ENCODE results near the gene CNKSR2. TPM values are rescaled to one million over a fixed set of nuclear protein-coding genes. Genes with fewer than 3 reads are reported as not detected.

The CNKSR2 gene
- total RNA-seq, 2 experiments from 2014 or later = 14.4 to 14.8 TPM

DNA sequence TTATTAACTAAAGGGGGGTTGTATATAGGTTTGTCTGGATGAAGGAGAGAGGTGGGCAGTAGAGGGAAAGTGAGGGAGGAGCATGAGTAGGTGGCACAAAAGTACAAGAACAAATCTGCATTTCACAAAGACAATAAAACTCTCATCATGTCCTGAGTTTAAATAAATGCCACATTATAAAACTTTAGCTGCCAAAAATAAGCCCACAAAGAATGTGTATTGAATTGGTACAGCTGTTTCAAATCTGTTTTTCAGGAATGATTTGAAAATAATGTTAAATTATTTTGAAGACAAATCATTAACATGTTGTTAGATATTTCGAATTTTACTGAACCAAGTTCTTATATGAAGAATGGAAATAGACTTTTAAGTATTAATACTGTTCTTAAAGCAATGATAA lies 5.8 kb downstream of the CNKSR2 start:
- TF ChIP-seq, protein P1, sequence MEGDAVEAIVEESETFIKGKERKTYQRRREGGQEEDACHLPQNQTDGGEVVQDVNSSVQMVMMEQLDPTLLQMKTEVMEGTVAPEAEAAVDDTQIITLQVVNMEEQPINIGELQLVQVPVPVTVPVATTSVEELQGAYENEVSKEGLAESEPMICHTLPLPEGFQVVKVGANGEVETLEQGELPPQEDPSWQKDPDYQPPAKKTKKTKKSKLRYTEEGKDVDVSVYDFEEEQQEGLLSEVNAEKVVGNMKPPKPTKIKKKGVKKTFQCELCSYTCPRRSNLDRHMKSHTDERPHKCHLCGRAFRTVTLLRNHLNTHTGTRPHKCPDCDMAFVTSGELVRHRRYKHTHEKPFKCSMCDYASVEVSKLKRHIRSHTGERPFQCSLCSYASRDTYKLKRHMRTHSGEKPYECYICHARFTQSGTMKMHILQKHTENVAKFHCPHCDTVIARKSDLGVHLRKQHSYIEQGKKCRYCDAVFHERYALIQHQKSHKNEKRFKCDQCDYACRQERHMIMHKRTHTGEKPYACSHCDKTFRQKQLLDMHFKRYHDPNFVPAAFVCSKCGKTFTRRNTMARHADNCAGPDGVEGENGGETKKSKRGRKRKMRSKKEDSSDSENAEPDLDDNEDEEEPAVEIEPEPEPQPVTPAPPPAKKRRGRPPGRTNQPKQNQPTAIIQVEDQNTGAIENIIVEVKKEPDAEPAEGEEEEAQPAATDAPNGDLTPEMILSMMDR (IDR thresholded peaks at IDR 0.05) = no peak
- no peak for ATAC-seq (ENCODE audit: poor library complexity)
- CTCF ChIA-PET = no interaction called here
- Mint-ChIP-seq H3K4me1 (ENCODE audit: low read depth) (peaks cover 57% of the 10 kb centered on the region), H3K27ac (no peak overlapping the region), H3K9me3 (no peaks in the 10 kb centered on the region), H3K36me3 (ENCODE audit: low read depth) (no peaks in the 10 kb centered on the region), H3K4me3 (no peak overlapping the region), H3K27me3 (no peaks in the 10 kb centered on the region)
- H3K27me3 ChIP-seq (ENCODE audit: control insufficient read depth in 1 of 2, insufficient read depth in 2 of 2, low read length in 2 of 2) = no peaks in the 10 kb centered on the region
- peaks cover 6% of the 10 kb centered on the region for H3K4me1 ChIP-seq (ENCODE audit: insufficient read depth, low read length)
- DNase-seq = no peak
- intact Hi-C loops (cut with DNase I, micrococcal nuclease) = loop anchor here in 1 of 2 experiments (5.0 kb wide), 2 partner anchors 52 to 457 kb away; partner anchors contain the start of gene MBTPS2
- H3K27ac ChIP-seq (ENCODE audit: low read depth in 1 of 2, low read length in 2 of 2) = no peak overlapping the region
- H3K9me3 ChIP-seq (ENCODE audit: control insufficient read depth in 1 of 2, insufficient read depth in 1 of 2, low read length in 2 of 2) = no peaks in the 10 kb centered on the region
- no peak overlapping the region for H3K4me3 ChIP-seq (ENCODE audit: low read length)
- no peaks in the 10 kb centered on the region for H3K36me3 ChIP-seq (ENCODE audit: insufficient read depth, low read length)
- POLR2A ChIA-PET = no interaction called here

DNA sequence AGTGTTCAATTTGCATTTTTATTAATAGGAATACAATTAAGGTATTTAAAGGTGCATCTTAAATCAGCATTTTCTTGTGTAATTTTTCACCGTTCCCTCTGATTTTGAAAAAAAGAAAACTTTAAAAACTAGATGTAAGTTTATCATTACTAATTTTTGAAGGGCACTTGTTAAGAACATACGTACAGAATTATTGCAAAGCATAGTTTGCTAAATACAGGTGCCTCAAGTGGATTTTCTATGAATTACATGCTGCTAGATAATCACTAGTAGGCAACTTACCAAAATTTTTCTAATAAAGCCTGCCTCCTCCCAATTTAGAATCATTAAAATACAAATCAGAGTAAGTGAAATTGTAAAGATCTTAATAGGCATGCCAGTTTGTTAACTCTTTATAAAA lies 8.5 kb downstream of the CNKSR2 start:
- H3K27ac Mint-ChIP-seq = no peak overlapping the region
- ChIA-PET CTCF (no interaction called here), POLR2A (no interaction called here)
- H3K27me3 Mint-ChIP-seq = no peaks in the 10 kb centered on the region
- no peak overlapping the region for H3K4me3 Mint-ChIP-seq
- no peaks in the 10 kb centered on the region for H3K9me3 Mint-ChIP-seq
- ATAC-seq (ENCODE audit: poor library complexity) (peak; percentile 55), DNase-seq (peak in 2 of 14 experiments; percentile 5 to 18)
- Histone ChIP-seq H3K27ac (ENCODE audit: low read depth in 1 of 2, low read length in 2 of 2) (no peak overlapping the region), H3K9me3 (ENCODE audit: control insufficient read depth in 1 of 2, insufficient read depth in 1 of 2, low read length in 2 of 2) (no peaks in the 10 kb centered on the region), H3K4me1 (ENCODE audit: insufficient read depth, low read length) (no peaks in the 10 kb centered on the region), H3K4me3 (ENCODE audit: low read length) (no peak overlapping the region), H3K27me3 (ENCODE audit: control insufficient read depth in 1 of 2, insufficient read depth in 2 of 2, low read length in 2 of 2) (no peaks in the 10 kb centered on the region), H3K36me3 (ENCODE audit: insufficient read depth, low read length) (no peaks in the 10 kb centered on the region)
- H3K36me3 Mint-ChIP-seq (ENCODE audit: low read depth) = no peaks in the 10 kb centered on the region
- intact Hi-C loops (cut with DNase I, micrococcal nuclease) = no loop called here
- TF ChIP-seq, protein P1 (IDR thresholded peaks at IDR 0.05) = peak; percentile 40
- H3K4me1 Mint-ChIP-seq (ENCODE audit: low read depth) = peaks cover 38% of the 10 kb centered on the region

DNA sequence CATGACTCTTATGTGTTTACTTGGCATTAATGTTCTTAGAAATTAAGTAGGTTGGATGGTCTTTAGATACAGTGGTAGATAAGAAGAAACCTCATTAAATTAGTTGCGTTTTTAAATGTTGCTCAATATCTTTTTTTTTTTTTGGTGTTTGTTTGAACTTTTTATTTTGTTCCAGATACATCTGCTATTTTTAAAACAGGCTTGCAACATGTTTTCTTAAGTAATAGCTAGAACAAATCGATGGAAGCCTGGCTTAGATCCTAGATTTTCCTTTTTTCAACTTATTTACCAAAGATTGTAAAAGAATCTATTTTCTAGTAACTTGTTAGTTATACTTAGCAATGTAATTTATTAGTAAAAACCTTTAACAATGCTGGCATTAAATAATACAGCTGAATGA lies 9.3 kb downstream of the CNKSR2 start:
- Histone ChIP-seq H3K27me3 (ENCODE audit: control insufficient read depth in 1 of 2, insufficient read depth in 2 of 2, low read length in 2 of 2) (no peaks in the 10 kb centered on the region), H3K9me3 (ENCODE audit: control insufficient read depth in 1 of 2, insufficient read depth in 1 of 2, low read length in 2 of 2) (no peaks in the 10 kb centered on the region), H3K36me3 (ENCODE audit: insufficient read depth, low read length) (no peaks in the 10 kb centered on the region), H3K4me1 (ENCODE audit: insufficient read depth, low read length) (no peaks in the 10 kb centered on the region), H3K4me3 (ENCODE audit: low read length) (no peak overlapping the region), H3K27ac (ENCODE audit: low read depth in 1 of 2, low read length in 2 of 2) (no peak overlapping the region)
- no peak for DNase-seq
- Mint-ChIP-seq H3K4me3 (no peak overlapping the region), H3K27ac (no peak overlapping the region), H3K36me3 (ENCODE audit: low read depth) (no peaks in the 10 kb centered on the region), H3K4me1 (ENCODE audit: low read depth) (peaks cover 34% of the 10 kb centered on the region), H3K9me3 (no peaks in the 10 kb centered on the region), H3K27me3 (no peaks in the 10 kb centered on the region)
- ChIA-PET CTCF (no interaction called here), POLR2A (no interaction called here)
- intact Hi-C loops (cut with DNase I, micrococcal nuclease) = no loop called here
- ATAC-seq (ENCODE audit: poor library complexity) = no peak
- TF ChIP-seq, protein P1 (IDR thresholded peaks at IDR 0.05) = no peak

All from CD4-positive, alpha-beta T cell (primary cell).